GM06990 (cell line): Measurements from ENCODE around the gene METTL17.
"Not testable (repeated sequence)": the region's sequence is repeated elsewhere in the genome, so short reads cannot be mapped to it uniquely, and the experiment has no call there.

ENCODE experiments used
- DNase-seq: peaks from one replicate; pipeline ENCODE4 v3.0.0-alpha.2; 2011; ENCODE audit not compliant: insufficient read length; ENCODE audit errors: extremely low read depth
- H3K27me3 ChIP-seq: replicated peaks from 2 replicates; pipeline ENCODE4 v1.6.0; 2011; ENCODE audit warnings: low read length; ENCODE audit not compliant: control insufficient read depth, insufficient read depth
- H3K36me3 ChIP-seq: 2 replicates; pipeline ENCODE4 v1.5.1; 2011; ENCODE audit warnings: low read length; ENCODE audit not compliant: control insufficient read depth, insufficient read depth
- H3K4me3 ChIP-seq: replicated peaks from 2 replicates; pipeline ENCODE4 v1.5.1; 2011; ENCODE audit warnings: low read depth, mild to moderate bottlenecking, control low read depth, low read length
- CTCF ChIP-seq: IDR thresholded peaks from 2 replicates; pipeline ENCODE4 v1.5.1; 2011; ENCODE audit warnings: low read length, control low read depth, mild to moderate bottlenecking, inconsistent platforms; ENCODE audit not compliant: insufficient read depth, poor library complexity, severe bottlenecking

METTL17 gene

GRCh38 chr14:20978687-20979086 is 11.1 kb upstream of the METTL17 start:
- H3K27me3 ChIP-seq, result no peaks in the 10 kb centered on the region
- H3K4me3 ChIP-seq, result no peak overlapping the region
- no peaks in the 10 kb centered on the region for H3K36me3 ChIP-seq
- no peak for DNase-seq
- TF ChIP-seq CTCF, result no peak

GRCh38 chr14:20980906-20981305 is 8.9 kb upstream of the METTL17 start:
- Histone ChIP-seq H3K4me3 (no peak overlapping the region), H3K36me3 (no peaks in the 10 kb centered on the region), H3K27me3 (no peaks in the 10 kb centered on the region)
- no peak for TF ChIP-seq CTCF
- DNase-seq, result no peak

- no peak overlapping the region for H3K4me3 ChIP-seq
- TF ChIP-seq CTCF, result no peak
- no peak for DNase-seq
- no peaks in the 10 kb centered on the region for H3K36me3 ChIP-seq
- no peaks in the 10 kb centered on the region for H3K27me3 ChIP-seq
Observed at GRCh38 chr14:20982646-20983369, 7.0 kb upstream of the METTL17 start.

- not testable (repeated sequence) for H3K27me3 ChIP-seq, DNase-seq, H3K36me3 ChIP-seq, H3K4me3 ChIP-seq
Observed at GRCh38 chr14:20985650-20986049, 4.1 kb upstream of the METTL17 start.

- Histone ChIP-seq H3K27me3 (no peaks in the 10 kb centered on the region), H3K4me3 (no peak overlapping the region), H3K36me3 (no peaks in the 10 kb centered on the region)
- TF ChIP-seq CTCF, result no peak
- no peak for DNase-seq
Observed at GRCh38 chr14:20986811-20987210, 3.0 kb upstream of the METTL17 start.

- peak overlapping the region; percentile 94 for H3K4me3 ChIP-seq
- peaks cover 4% of the 10 kb centered on the region for H3K36me3 ChIP-seq
- no peaks in the 10 kb centered on the region for H3K27me3 ChIP-seq
- no peak for TF ChIP-seq CTCF
- no peak for DNase-seq
Observed at GRCh38 chr14:20988717-20989470, 886 bp upstream of the METTL17 start.
